ENCODE measurements around the gene RNASE13.

RNASE13 gene

GRCh38 chr14:21029917-21030316, 4.7 kb downstream of the RNASE13 start, which contains the start of gene TPPP2:
Gene TPPP2, plus strand, starts transcription at chr14:21030217. Its CDS starts 365 bp downstream, at chr14:21030582.
- DNase-seq (ENCODE audit: low read depth) = no peak
- no peak for TF ChIP-seq CTCF (IDR thresholded peaks at IDR 0.05; ENCODE audit: control insufficient read depth, insufficient read depth, low read depth, low read length, missing control alignments)
- no peak within 1 kb of the TSS for H3K4me3 ChIP-seq (ENCODE audit: control insufficient read depth, low read depth, low read length)

GRCh38 chr14:21026988-21027315, 7.7 kb downstream of the RNASE13 start:
- no peak for DNase-seq (ENCODE audit: low read depth)
- TF ChIP-seq CTCF (IDR thresholded peaks at IDR 0.05; ENCODE audit: control insufficient read depth, insufficient read depth, low read depth, low read length, missing control alignments) = no peak
- no peak overlapping the region for H3K4me3 ChIP-seq (ENCODE audit: control insufficient read depth, low read depth, low read length)

GRCh38 chr14:21026274-21026987, 8.2 kb downstream of the RNASE13 start:
- no peak for DNase-seq (ENCODE audit: low read depth)
- TF ChIP-seq CTCF (IDR thresholded peaks at IDR 0.05; ENCODE audit: control insufficient read depth, insufficient read depth, low read depth, low read length, missing control alignments) = no peak
- H3K4me3 ChIP-seq (ENCODE audit: control insufficient read depth, low read depth, low read length) = no peak overlapping the region

- DNase-seq (ENCODE audit: low read depth) = no peak
- peak overlapping the region; percentile 28 for H3K4me3 ChIP-seq (ENCODE audit: control insufficient read depth, low read depth, low read length)
- TF ChIP-seq CTCF (IDR thresholded peaks at IDR 0.05; ENCODE audit: control insufficient read depth, insufficient read depth, low read depth, low read length, missing control alignments) = no peak
Observed at GRCh38 chr14:21025371-21026273, 9.0 kb downstream of the RNASE13 start.

- peak within 1 kb of the TSS; percentile 28 for H3K4me3 ChIP-seq (ENCODE audit: control insufficient read depth, low read depth, low read length)
- no peak for TF ChIP-seq CTCF (IDR thresholded peaks at IDR 0.05; ENCODE audit: control insufficient read depth, insufficient read depth, low read depth, low read length, missing control alignments)
- no peak for DNase-seq (ENCODE audit: low read depth)
Observed at GRCh38 chr14:21024585-21025370, 9.8 kb downstream of the RNASE13 start, which contains the start of gene NDRG2. Gene NDRG2, minus strand, starts transcription at chr14:21025061. Its CDS starts 1,746 bp downstream, at chr14:21023315.

Measured in AG09309 (cell line).